HG02642 (cell line): ENCODE results near the gene SETD1A.
"Not testable (repeated sequence)": the region's sequence is repeated elsewhere in the genome, so short reads cannot be mapped to it uniquely, and the experiment has no call there.

Source experiments
- ATAC-seq: cut with Tn5 transposase; IDR thresholded peaks from one replicate; pipeline ENCODE4 v1.9.1; 2021; ENCODE audit warnings: mild to moderate bottlenecking; ENCODE audit not compliant: unreplicated experiment, poor library complexity

SETD1A gene

DNA sequence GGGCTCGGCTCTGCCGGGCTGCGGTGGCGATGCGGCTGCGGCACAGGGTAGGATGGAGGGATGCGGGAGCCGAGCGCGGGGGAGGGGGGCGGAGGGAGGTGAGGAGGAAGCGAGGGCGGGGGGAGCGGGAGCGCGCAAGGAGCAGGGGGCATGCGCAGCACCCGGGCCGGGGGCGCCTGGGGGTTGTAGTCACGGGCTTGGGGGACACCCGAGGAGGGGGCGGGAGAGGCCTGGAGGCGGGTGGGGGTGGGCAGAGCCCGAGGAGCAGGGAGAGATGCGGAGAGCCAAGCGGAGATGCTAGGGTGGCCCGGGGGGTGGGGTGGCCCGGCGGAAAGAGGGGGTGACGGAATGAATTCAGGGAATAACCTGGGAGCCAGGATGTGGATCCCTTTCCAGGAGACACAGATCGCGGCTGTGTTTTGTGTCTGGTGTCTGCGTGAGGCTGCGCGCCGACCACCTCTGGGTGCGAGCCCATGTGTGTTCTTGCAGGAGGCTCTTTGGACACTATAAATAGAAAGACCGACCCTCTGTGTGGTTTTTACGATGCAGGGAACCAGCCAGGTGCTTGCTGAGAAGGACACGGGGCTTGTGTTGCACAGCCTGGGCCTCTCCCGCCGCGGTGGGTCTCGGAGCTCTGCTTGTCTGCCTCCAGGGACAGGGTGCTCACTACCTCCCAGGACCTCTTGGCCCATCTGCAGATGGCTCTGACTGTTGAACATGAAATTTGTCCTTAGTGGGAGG lies 53.2 kb downstream of the SETD1A start, which contains the start of gene STX1B:
Gene STX1B (minus strand): TSS at position 54 of the 741 bp plus-strand sequence. CDS start 242 bp downstream, outside the sequence.
- ATAC-seq: no peak

DNA sequence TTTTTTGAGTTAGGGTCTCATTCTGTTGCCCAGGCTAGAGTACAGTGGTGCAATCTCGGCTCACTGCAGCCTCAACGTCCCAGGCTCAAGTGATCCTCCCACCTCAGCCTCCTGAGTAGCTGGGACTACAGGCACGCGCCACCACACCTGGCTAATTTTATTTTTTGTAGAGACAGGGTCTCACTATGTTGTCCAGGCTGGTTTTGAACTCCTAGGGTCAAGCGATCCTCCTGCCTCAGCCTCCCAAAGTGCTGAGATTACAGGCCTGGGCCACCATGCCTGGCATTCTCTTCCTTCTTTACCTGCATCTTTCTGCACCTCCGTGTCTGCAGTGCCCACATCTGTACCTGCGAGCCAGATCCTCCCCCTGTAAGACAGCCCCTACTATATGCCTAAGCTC lies 54.3 kb downstream of the SETD1A start:
- not testable (repeated sequence) for ATAC-seq

DNA sequence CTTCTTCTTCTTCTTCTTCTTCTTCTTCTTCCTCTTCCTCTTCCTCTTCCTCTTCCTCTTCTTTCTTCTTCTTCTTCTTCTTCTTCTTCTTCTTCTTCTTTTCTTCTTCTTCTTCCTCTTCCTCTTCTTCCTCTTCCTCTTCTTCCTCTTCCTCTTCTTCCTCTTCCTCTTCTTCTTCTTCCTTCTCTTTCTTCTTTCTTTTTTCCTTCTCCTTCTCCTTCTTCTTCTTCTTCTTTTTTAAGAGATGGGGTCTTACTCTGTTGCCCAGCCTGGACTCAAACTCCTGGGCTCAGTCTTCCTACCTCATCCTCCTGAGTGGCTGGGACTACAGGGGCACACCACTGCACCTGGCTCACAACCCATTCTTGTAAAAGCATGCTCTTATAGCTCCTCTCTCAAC lies 55.7 kb downstream of the SETD1A start:
- ATAC-seq: not testable (repeated sequence)

DNA sequence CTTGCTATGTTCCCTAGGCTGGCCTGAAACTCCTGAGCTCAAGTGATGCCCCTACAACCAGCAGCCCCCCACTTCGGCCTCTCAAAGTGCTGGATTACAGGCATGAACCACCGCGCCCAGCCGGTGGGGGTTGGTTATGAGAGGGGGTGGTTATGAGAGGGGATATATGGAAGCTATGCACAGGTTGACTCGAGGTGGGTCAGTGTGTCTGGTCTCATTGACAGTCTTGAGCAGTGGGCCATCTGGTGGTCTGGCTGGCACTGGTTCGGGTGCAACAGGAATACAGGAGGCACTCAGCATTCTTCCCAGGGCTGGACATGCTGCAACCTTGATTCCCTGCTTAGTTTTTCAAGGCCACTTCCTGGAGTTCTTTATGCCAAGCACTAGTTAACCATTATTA lies 58.5 kb downstream of the SETD1A start:
- ATAC-seq: no peak

DNA sequence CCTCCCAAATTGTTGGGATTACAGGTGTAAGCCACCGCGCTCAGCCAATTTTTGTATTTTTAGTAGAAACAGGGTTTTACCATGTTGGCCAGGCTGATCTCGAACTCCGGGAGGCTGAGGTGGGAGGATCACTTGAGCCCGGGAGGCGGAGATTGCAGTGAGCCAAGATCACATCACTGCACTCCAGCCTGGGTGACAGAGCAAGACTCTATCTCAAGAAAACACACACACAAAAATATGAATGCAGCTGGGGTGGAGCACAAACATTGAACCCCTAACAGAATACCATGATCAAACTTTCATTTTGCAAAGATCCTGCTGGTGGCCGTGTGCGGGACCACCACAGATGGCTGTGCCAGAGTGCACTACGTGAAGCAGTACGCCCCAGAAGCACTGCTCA lies 60.2 kb downstream of the SETD1A start:
- not testable (repeated sequence) for ATAC-seq

DNA sequence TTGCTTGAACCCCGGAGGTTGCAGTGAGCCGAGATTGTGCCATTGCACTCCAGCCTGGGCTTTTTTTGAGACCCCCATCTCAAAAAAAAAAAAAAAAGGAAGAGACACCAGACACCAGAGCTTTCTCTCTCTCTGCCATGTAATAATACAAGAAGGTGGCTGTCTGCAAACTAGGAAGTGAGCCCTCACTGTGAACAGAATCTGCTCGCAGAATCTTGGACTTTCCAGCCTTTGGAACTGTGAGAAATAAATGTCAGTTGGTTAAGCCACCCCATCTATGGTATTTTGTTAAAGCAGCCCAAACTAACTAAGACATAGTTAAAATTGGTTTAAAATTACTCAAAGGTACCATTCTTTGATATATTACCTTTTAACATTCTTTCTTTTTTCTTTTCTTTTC lies 63.0 kb downstream of the SETD1A start:
- ATAC-seq: no peak

DNA sequence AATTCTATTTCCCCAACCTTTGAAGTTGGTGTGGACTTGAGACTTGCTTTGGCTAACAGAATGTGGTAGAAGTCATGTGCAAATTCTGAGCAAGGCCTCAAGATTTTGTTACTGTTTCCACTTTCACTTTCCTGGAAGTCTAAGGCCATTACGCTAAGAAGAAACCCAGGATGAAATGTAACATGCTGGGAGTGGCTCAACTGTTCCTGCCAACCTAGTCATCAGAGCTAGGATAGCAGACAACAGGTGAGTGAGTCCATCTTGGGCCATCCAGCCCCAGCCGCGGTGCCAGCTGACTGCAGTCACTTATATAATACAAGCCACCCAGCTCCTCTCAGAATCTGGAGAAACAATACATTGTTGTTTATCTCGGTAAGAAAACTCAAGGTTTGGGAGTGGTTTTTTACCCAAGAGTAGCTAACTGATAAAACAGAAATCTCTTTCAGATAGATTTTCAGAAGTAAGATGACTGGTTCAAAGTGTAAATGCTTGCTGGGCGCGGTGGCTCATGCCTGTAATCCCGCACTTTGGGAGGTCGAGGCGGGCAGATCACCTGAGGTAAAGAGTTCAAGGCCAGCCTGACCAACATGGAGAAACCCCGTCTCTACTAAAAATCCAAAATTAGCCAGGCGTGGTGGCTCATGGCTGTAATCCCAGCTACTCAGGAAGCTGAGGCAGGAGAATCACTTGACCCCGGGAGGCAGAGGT lies 65.1 kb downstream of the SETD1A start:
- ATAC-seq: no peak

DNA sequence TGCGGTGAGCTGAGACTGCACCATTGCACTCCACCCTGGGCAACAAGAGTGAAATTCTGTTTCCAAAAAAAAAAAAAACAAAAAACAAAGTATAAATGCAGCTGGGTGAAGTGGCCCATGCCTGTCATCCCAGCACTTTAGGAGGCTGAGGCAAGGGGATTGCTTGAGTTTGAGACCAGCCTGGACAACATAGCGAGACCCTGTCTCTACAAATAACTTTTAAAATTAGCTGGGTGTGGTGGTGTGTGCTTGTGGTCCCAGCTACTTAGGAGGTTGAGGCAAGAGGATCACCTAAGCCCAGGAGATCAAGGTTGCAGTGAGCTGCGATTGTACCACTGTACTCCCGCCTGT lies 65.7 kb downstream of the SETD1A start:
- no peak for ATAC-seq

DNA sequence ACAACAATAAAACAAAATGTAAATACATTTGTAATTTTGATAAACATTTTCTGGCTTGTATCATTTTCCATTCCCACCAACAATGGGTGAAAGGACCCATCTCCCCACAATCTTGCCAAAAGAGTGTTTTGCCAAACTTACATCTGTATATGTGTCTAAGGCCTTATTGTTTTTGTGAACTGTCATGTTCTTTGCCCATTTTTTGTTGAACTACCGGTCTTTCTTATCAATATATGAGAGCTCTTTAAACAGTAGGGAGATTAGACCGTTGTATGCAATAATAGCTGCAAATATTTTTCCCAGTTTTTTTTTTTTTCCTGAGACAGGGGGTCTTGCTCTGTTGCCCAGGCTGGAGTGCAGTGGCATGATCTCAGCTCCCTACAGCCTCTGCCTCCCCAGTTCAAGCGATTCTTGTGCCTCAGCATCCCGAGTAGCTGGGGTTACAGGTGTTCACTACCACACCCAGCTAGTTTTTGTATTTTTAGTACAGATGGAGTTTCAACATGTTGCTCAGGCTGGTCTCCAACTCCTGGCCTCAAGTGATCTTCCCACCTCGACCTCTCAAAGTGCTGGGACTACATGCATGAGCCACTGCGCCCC lies 66.2 kb downstream of the SETD1A start:
- ATAC-seq: no peak

DNA sequence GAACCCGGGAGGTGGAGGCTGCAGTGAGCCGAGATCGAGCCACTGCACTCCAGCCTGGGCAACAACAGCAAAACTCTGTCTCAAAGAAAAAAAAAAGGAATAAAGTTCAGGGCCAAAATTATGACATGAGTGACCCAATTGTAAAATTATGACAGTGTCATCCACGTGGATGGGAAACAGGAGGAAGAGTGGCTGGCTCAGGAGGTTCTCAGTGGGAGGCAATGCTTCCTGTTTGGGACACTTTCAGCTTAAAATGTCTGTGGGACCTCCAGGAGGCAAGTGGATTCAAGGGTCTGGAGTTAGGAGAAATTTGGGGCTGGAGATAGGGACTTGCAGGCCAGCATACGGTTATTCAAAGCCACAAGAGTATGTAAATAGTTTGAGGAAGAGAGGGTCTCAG lies 67.8 kb downstream of the SETD1A start:
- ATAC-seq: no peak

DNA sequence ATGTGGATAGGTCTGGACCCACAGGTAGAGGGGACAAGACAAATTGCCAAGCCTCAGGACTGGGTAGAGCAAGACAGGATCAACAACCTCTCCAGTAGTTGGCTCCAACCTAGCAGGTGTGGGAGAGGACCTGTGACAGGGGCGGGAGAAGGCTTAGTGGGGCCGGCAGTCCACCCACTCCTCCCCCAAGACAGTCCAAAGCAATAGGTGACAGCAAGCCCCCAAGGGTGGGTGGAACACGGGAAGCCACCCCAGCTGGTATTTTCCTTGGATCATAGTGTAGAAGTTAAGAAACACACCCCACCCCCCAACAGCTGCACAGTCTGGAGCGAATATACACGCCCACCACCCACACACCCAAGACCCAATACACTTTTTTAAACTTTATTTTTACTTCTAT lies 71.7 kb downstream of the SETD1A start:
- no peak for ATAC-seq

DNA sequence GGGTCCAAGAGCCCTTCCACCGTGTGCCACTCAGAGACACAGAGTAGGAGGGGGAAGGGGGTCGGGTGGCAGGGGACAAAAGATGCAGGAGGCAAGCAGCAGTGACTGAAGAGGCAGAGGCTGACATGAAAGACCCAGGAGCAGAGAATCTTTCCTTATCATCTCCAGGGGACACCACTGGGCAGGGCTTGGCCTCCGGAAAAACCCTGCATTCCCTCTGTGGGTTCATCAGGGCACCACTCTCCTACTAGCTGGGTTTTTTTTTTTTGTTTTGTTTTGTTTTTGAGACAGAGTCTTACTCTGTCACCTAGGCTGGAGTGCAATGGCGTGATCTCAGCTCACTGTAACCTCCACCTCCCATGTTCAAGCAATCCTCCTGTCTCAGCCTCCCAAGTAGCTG lies 73.7 kb downstream of the SETD1A start:
- no peak for ATAC-seq

DNA sequence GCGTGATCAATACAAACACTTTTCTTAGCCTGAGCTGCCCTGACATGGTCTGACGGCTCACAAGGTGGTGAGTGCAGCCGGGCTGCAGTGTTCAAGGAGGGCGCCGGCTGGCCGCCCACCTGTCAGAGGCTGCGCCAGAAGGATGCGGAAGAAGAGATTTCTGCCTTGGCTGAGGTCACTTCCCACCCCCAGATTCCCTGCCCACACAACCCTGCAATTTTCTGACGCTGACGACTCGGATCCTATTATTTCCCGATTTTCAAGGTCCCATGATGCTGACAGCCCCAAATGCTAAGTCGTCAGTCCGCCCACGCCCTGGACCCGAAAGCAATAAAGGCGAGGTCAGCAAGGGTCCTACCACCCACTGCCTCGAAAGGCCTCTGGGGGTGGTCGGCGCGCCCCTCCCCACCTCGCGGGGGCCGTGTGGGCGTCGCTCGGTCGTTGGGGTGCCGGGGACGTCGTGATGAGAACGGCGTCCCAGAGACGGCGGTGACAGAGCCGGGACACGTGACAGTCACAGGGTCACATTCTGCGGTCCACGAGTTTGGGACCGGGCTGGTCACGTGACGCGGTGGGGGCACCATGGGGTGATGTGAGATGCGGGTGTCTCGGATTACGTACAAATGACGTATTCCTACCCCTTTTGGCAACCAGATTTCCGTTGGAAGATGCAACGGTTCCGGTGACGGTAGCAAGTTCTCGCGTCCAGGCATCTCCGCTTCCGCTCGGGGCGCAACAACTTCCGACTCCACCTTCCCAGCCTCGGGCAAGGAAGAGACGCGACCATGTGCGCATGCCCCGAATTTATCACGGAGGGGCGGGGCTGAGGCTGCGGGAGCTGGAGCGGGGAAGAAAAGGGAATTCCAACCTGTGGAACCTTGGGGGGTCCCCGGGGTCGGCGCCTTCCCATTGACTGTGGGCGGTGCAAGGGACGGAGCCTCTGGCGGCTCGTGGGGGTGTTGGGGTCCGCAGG lies 75.5 kb downstream of the SETD1A start, which contains the start of gene STX4:
Gene STX4 (plus strand): TSS at position 823 of the 973 bp plus-strand sequence. CDS start 248 bp downstream, outside the sequence.
- peak; percentile 78 for ATAC-seq

DNA sequence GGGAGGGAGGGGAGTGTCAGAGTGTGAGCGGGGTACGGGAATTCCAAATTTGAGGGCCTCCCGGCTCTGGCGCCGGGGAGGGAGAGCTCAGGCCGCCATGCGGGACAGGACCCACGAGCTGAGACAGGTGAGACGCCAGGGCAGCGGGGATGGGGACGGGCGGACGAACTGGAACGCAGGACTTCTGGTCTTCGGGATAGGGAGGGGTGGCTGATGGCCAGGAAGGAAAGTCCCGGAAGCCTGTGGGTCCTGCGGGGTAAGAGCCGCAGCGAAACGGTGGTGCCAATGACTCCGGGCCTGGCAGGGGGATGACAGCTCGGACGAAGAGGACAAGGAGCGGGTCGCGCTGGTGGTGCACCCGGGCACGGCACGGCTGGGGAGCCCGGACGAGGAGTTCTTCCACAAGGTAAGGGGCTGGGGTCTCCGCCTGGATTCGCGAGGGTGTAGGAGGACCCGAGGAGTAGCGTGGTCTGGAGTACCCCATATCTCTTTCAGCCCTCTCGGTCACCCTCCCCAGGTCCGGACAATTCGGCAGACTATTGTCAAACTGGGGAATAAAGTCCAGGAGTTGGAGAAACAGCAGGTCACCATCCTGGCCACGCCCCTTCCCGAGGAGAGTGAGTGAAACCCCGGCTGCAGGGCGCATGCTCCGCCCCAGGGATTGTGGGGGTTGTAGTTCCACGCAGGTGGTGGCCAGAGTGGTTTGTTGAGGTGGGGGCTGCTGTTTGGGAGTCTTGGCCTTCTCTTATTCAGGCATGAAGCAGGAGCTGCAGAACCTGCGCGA lies 76.3 kb downstream of the SETD1A start:
- peak; percentile 48 for ATAC-seq
